K562 (cell line): ENCODE measurements around the gene COL1A2. TPM values are rescaled to one million over a fixed set of nuclear protein-coding genes. Genes with fewer than 3 reads are reported as not detected.

Experiments used
- ATAC-seq: fragments of 200-7000 bp; cut with Tn5 transposase; 3 replicates; pipeline ENCODE4 v1.9.1; 2020; ENCODE audit warnings: moderate library complexity
- BruUV-seq: library from RNA; stranded (reverse); fragments of 400-500 nt; replicated peaks from 2 replicates; lab custom pipeline; 2021; lab: Mats Ljungman, UMichigan
- CTCF ChIA-PET: fragments of 300-600 bp; formaldehyde crosslinking; extraction: SDS; loops from one replicate; lab custom pipeline; 2021; ENCODE audit warnings: low intra/inter-chr PET ratio; lab: Yijun Ruan, JAX
- POLR2A ChIA-PET: fragments of 300-600, 350-650 bp; sonication (Branson Sonifier 250); formaldehyde crosslinking; extraction: SDS; loops from one replicate; lab custom pipeline; 2021; ENCODE audit warnings: antibody characterized with exemption, inconsistent platforms; lab: Yijun Ruan, JAX
- DNase-seq, 4 experiments: peaks; one replicate each; pipeline versions ENCODE4 v3.0.0 to v3.0.0-alpha.2; 2011 to 2018; ENCODE audit warnings: low spot score in 3 of 4, mixed read lengths in 3 of 4; ENCODE audit errors: extremely low read depth in 1 of 4
- FAIRE-seq: peaks from 2 replicates; lab custom pipeline; 2011; peaks lifted over from hg19 to GRCh38; lab: Jason Lieb, UNC
- H2AFZ ChIP-seq: 2 replicates; pipeline ENCODE4 v1.6.0; 2011; ENCODE audit warnings: low read depth, low read length, control low read depth, inconsistent platforms
- H3K27ac ChIP-seq: fragments of 200-600 bp; 3 replicates; pipeline ENCODE4 v1.8.0; 2011; ENCODE audit warnings: low read depth, mild to moderate bottlenecking, control low read depth, inconsistent platforms, low read length, moderate library complexity, mixed read lengths; ENCODE audit errors: extremely low read depth
- H3K27me3 ChIP-seq, 2 experiments: fragments of 300-600 bp in 1 of 2; 2 replicates in 1 of 2; 3 replicates in 1 of 2; pipeline versions ENCODE4 v1.6.0 to v1.8.0; 2011; ENCODE audit warnings: inconsistent platforms in 2 of 2, low read length in 2 of 2, mild to moderate bottlenecking in 1 of 2, mixed read lengths in 1 of 2, moderate library complexity in 1 of 2; ENCODE audit not compliant: control insufficient read depth in 2 of 2, insufficient read depth in 2 of 2
- H3K36me3 ChIP-seq: fragments of 300-600 bp; 3 replicates; pipeline ENCODE4 v1.8.0; 2011; ENCODE audit warnings: mild to moderate bottlenecking, low read length, inconsistent platforms; ENCODE audit not compliant: control insufficient read depth, insufficient read depth
- H3K4me1 ChIP-seq, 2 experiments: fragments of 200-600 bp in 1 of 2; replicated peaks in 1 of 2; 2 replicates in 1 of 2; 3 replicates in 1 of 2; pipeline versions ENCODE4 v1.5.1 to v1.8.0; 2011; ENCODE audit warnings: inconsistent platforms in 2 of 2, low read length in 2 of 2, mild to moderate bottlenecking in 1 of 2, mixed read lengths in 1 of 2, moderate library complexity in 1 of 2; ENCODE audit not compliant: control insufficient read depth in 2 of 2, insufficient read depth in 2 of 2
- H3K4me2 ChIP-seq: 2 replicates; pipeline ENCODE4 v1.6.1; 2011; ENCODE audit warnings: low read length, control low read depth, inconsistent platforms, mixed read lengths; ENCODE audit not compliant: insufficient read depth
- H3K4me3 ChIP-seq: fragments of 200-600 bp; sonication (generic), shearing (Covaris generic); 2 replicates; pipeline ENCODE4 v1.5.1; 2016; ENCODE audit warnings: control low read depth, inconsistent platforms
- H3K79me2 ChIP-seq: fragments of 200-600 bp; 3 replicates; pipeline ENCODE4 v1.8.0; 2011; ENCODE audit warnings: low read length, inconsistent platforms; ENCODE audit not compliant: control insufficient read depth, insufficient read depth
- H3K9ac ChIP-seq, 2 experiments: 2 replicates each; pipeline versions ENCODE4 v1.6.0 to v1.6.1; 2011; ENCODE audit warnings: low read depth in 2 of 2, low read length in 2 of 2, control low read depth in 1 of 2, inconsistent platforms in 1 of 2, mild to moderate bottlenecking in 1 of 2, mixed read lengths in 1 of 2; ENCODE audit not compliant: insufficient read depth in 1 of 2
- H3K9me1 ChIP-seq: one replicate; pipeline ENCODE4 v1.6.0; 2011; ENCODE audit warnings: inconsistent platforms, mild to moderate bottlenecking, low read length, moderate library complexity; ENCODE audit not compliant: control insufficient read depth, insufficient read depth
- H3K9me3 ChIP-seq: replicated peaks from 2 replicates; pipeline ENCODE4 v1.5.1; 2011; ENCODE audit warnings: low read depth, low read length, inconsistent platforms; ENCODE audit not compliant: control insufficient read depth, insufficient read depth
- H4K20me1 ChIP-seq: replicated peaks from 2 replicates; pipeline ENCODE4 v1.6.1; 2011; ENCODE audit warnings: low read length, inconsistent platforms, mixed read lengths; ENCODE audit not compliant: control insufficient read depth, insufficient read depth
- CREB3 ChIP-seq: fragments of 450-650 bp; conservative IDR thresholded peaks from 2 replicates; pipeline ENCODE4 v1.6.1; 2016; ENCODE audit warnings: missing genetic modification characterization, low read depth, mild to moderate bottlenecking, missing compliant biosample characterization, moderate library complexity
- EHMT2 ChIP-seq: fragments of 450-650 bp; IDR thresholded peaks from 2 replicates; pipeline ENCODE4 v1.6.1; 2018; ENCODE audit warnings: antibody characterized with exemption
- GATAD2A ChIP-seq: fragments of 450-650 bp; IDR thresholded peaks from 2 replicates; pipeline ENCODE4 v1.6.1; 2017
- HBP1 ChIP-seq: fragments of 450-650 bp; formaldehyde crosslinking; IDR thresholded peaks from 2 replicates; pipeline ENCODE4 v1.4.0; 2022; ENCODE audit warnings: missing genetic modification characterization
- MCM3 ChIP-seq: fragments of 450-650 bp; IDR thresholded peaks from 2 replicates; pipeline ENCODE4 v1.6.1; 2016
- MXI1 ChIP-seq: IDR thresholded peaks from 2 replicates; pipeline ENCODE4 v1.6.1; 2011; ENCODE audit warnings: low read depth, mild to moderate bottlenecking, improper control_type of control experiment, low read length
- NCOA2 ChIP-seq, 2 experiments: fragments of 450-650 bp; IDR thresholded peaks; 2 replicates each; pipeline ENCODE4 v1.6.1; 2018; ENCODE audit warnings: mild to moderate bottlenecking in 2 of 2, moderate library complexity in 1 of 2; ENCODE audit not compliant: partially characterized antibody in 2 of 2
- NFXL1 ChIP-seq: fragments of 450-650 bp; formaldehyde crosslinking; IDR thresholded peaks from 2 replicates; pipeline ENCODE4 v1.4.0; 2021; ENCODE audit warnings: mild to moderate bottlenecking
- NRF1 ChIP-seq, 2 experiments: fragments of 450-650 bp; IDR thresholded peaks in 1 of 2; conservative IDR thresholded peaks in 1 of 2; 2 replicates each; pipeline ENCODE4 v1.6.1; 2014; ENCODE audit warnings: mild to moderate bottlenecking in 2 of 2
- PHTF2 ChIP-seq: fragments of 250-450 bp; sonication (Bioruptor Pico); IDR thresholded peaks from 2 replicates; pipeline ENCODE4 v1.5.0; 2021; ENCODE audit warnings: mild to moderate bottlenecking
- SMC3 ChIP-seq: conservative IDR thresholded peaks from 2 replicates; pipeline ENCODE4 v1.6.1; 2011; ENCODE audit warnings: low read depth, low read length, improper control_type of control experiment; ENCODE audit not compliant: insufficient read depth
- TARDBP ChIP-seq: fragments of 450-650 bp; IDR thresholded peaks from 2 replicates; pipeline ENCODE4 v1.6.1; 2016
- THRAP3 ChIP-seq: fragments of 450-650 bp; IDR thresholded peaks from 2 replicates; pipeline ENCODE4 v1.6.1; 2016; ENCODE audit warnings: mild to moderate bottlenecking, inconsistent platforms, borderline replicate concordance
- TRIM25 ChIP-seq: fragments of 450-650 bp; IDR thresholded peaks from 2 replicates; pipeline ENCODE4 v1.7.0; 2016; ENCODE audit warnings: borderline replicate concordance
- ZNF277 ChIP-seq: fragments of 250-450 bp; sonication (Bioruptor Pico); IDR thresholded peaks from 2 replicates; pipeline ENCODE4 v1.8.0; 2022; ENCODE audit warnings: inconsistent platforms, mild to moderate bottlenecking, moderate library complexity, borderline replicate concordance
- WGBS: fragments of 100-300 bp; shearing (Covaris generic); methylation state at CpG from one replicate; pipeline ENCODE4 v1.1.6; 2016; ENCODE audit warnings: low coverage, mixed read lengths; ENCODE audit not compliant: insufficient coverage; ENCODE audit errors: missing lambda C conversion rate; 5-methylcytosine and 5-hydroxymethylcytosine counted together
- in situ Hi-C: fragments of 300-500 bp; cut with MboI; formaldehyde crosslinking; loops from 4 replicates; pipeline ENCODE4 v1.15.0; 2018; ENCODE audit warnings: inconsistent platforms, mixed read lengths
- intact Hi-C: fragments of 100-400 bp; cut with micrococcal nuclease; formaldehyde crosslinking; loops from 2 replicates; pipeline ENCODE4 v1.14.2; 2022
- polyA plus RNA-seq, 8 experiments: library from polyadenylated mRNA; depleted of rRNA in 4 of 8; stranded (reverse) in 5 of 8; unstranded in 3 of 8; fragments of >200 nt; fragmentation: Nextera tagmentation in 2 of 8; fragmentation: Illumina TruSeq in 1 of 8; extraction: Ambion mirVana in 2 of 8; extraction: Trizol in 1 of 8; gene quantifications; 2 replicates each; pipeline versions ENCODE4 v1.2.1 to v1.2.3, GENCODE V29; 2011 to 2014; ENCODE audit warnings: inconsistent platforms in 1 of 8, missing spikeins in 1 of 8
- total RNA-seq, 7 experiments: library from RNA; depleted of rRNA in 6 of 7; stranded (reverse); fragments of >200 nt in 6 of 7; fragmentation: Illumina TruSeq in 2 of 7; extraction: Trizol in 2 of 7; gene quantifications; 2 replicates each; pipeline versions ENCODE4 v1.2.1 to v1.2.3, GENCODE V29; 2011 to 2021; ENCODE audit warnings: low replicate concordance in 1 of 7

COL1A2 gene
- total and polyA plus RNA-seq, 9 of the 15 experiments (the other 6 are each of a cell fraction or from before 2014, with no cell fraction given) = 0.94 to 11.6 (median 1.7) TPM

GRCh38 chr7:94374231-94374630, 20.5 kb upstream of the COL1A2 start (continued):
- TF ChIP-seq TARDBP (no peak), GATAD2A (no peak), THRAP3 (no peak)

- no peak overlapping the region for H3K9ac ChIP-seq
These were observed 19.8 kb upstream of the COL1A2 start for GRCh38 chr7:94374721-94375566.

More at GRCh38 chr7:94374721-94375566, 19.8 kb upstream of the COL1A2 start:
- Histone ChIP-seq H3K27ac (no peak overlapping the region), H3K4me3 (no peak overlapping the region), H3K9me1 (no peaks in the 10 kb centered on the region), H3K4me2 (no peak overlapping the region), H2AFZ (no peak overlapping the region), H4K20me1 (no peaks in the 10 kb centered on the region)
- in situ Hi-C loops (no loop called here), intact Hi-C loops (no loop called here)
- DNase-seq = no peak
- CTCF ChIA-PET = no interaction called here
- no TSS peak for BruUV-seq
- 2% methylated on average over 5 of the region's 5 CpGs for WGBS
- no peak for TF ChIP-seq NCOA2 (IDR thresholded peaks at IDR 0.05; ENCODE audit: partially characterized antibody in 2 of 2)
- no peak for TF ChIP-seq ZNF277 (CRISPR knock-in tag)
- TF ChIP-seq PHTF2 = no peak
- no peak for TF ChIP-seq TRIM25
- TF ChIP-seq NRF1 (conservative IDR thresholded peaks at IDR 0.05 in 1 of 2, IDR thresholded peaks at IDR 0.05 in 1 of 2) = no peak
- TF ChIP-seq MXI1 = no peak
- TF ChIP-seq TARDBP = no peak
- TF ChIP-seq CREB3 = no peak
- TF ChIP-seq NFXL1 (CRISPR knock-in tag) = no peak
- no peak for TF ChIP-seq SMC3
- no peak for TF ChIP-seq MCM3
- no peak for TF ChIP-seq HBP1 (CRISPR knock-in tag)
- TF ChIP-seq EHMT2 = no peak
- TF ChIP-seq, all 486 proteins: peak for 0
- FAIRE-seq (no peak), ATAC-seq (peak; percentile 52; the same call in 2 of the 3 replicates)
- Histone ChIP-seq H3K79me2 (no peaks in the 10 kb centered on the region), H3K9me3 (no peaks in the 10 kb centered on the region), H3K27me3 (no peaks in the 10 kb centered on the region), H3K4me1 (no peaks in the 10 kb centered on the region), H3K36me3 (no peaks in the 10 kb centered on the region)
- POLR2A ChIA-PET = interaction anchor here (0.7 kb wide), 1 partner anchor 1226 kb away, joined by 3 read pairs; no protein-coding TSS in a partner anchor
